Adrenal gland (tissue), 12 donors: ENCODE results near the gene SHLD1. TPM values are rescaled to one million over a fixed set of nuclear protein-coding genes. Genes with fewer than 3 reads are reported as not detected.
A peak's percentile ranks its signal among the peaks of the same experiment; 100 is the strongest.

ENCODE experiments used
- DNase-seq, 7 donors: peaks; one replicate each; pipeline ENCODE4 v3.0.0-alpha.2; 2019 to 2020
- H3K27ac ChIP-seq, 5 donors: fragments of 200-600 bp; sonication (generic) in 4 of 5; 1 replicate in 3 of 5; 2 replicates in 2 of 5; pipeline versions ENCODE4 v1.5.1 to v1.8.0; 2016 to 2020; ENCODE audit warnings: mild to moderate bottlenecking in 1 of 5
- H3K27me3 ChIP-seq: fragments of 200-600 bp; 2 replicates; pipeline ENCODE4 v1.8.0; 2021
- H3K36me3 ChIP-seq, 2 donors: fragments of 200-600 bp; replicated peaks in 1 of 2; 1 replicate in 1 of 2; 2 replicates in 1 of 2; pipeline versions ENCODE4 v1.5.1 to v1.8.0; 2018 to 2022
- H3K4me1 ChIP-seq, 2 donors: fragments of 200-600 bp; replicated peaks in 1 of 2; 1 replicate in 1 of 2; 2 replicates in 1 of 2; pipeline versions ENCODE4 v1.5.1 to v1.8.0; 2018 to 2021
- H3K4me3 ChIP-seq, 4 donors: fragments of 200-600 bp; sonication (generic) in 3 of 4; one replicate each; pipeline ENCODE4 v1.5.1; 2016 to 2018
- H3K9me3 ChIP-seq, 3 donors: fragments of 200-600 bp; sonication (generic) in 1 of 3; replicated peaks in 1 of 3; 1 replicate in 2 of 3; 2 replicates in 1 of 3; pipeline versions ENCODE4 v1.5.1 to v1.8.0; 2016 to 2021
- POLR2A ChIP-seq, 2 donors: fragments of 450-650 bp; IDR thresholded peaks; one replicate each; pipeline ENCODE4 v1.6.1; 2017; ENCODE audit warnings: antibody characterized with exemption in 2 of 2, mild to moderate bottlenecking in 2 of 2, moderate library complexity in 1 of 2
- WGBS, 4 donors: extraction: QIAGEN DNeasy Blood & Tissue Kit in 2 of 4; methylation state at CpG; one replicate each; pipeline versions ENCODE4 v1.1.5 to v1.1.7; 2013 to 2017; 5-methylcytosine and 5-hydroxymethylcytosine counted together
- intact Hi-C, 2 donors: fragments of 100-400 bp; cut with DNase I; formaldehyde crosslinking; loops; one replicate each; pipeline versions ENCODE4 v1.14.1 to v1.15.0; 2022 to 2023
- polyA plus RNA-seq, 3 donors: library from polyadenylated mRNA; stranded (reverse); fragments of 200-250 nt in 2 of 3; fragments of 350-450 nt in 1 of 3; fragmentation: Illumina TruSeq in 1 of 3; extraction: RNeasy Lipid Tissue Mini Kit (QIAGEN cat#74804) in 1 of 3; gene quantifications; one replicate each; pipeline ENCODE4 v1.2.3, GENCODE V29; 2013 to 2014
- total RNA-seq, 9 donors: library from RNA; depleted of rRNA in 4 of 9; stranded (reverse); fragments of >200 nt in 4 of 9; fragments of 120-200 nt in 1 of 9; fragmentation: NEBNext Ultra II Directional in 1 of 9; extraction: Animal tissue kit (Norgen Biotek cat#: 25700) in 1 of 9; gene quantifications; one replicate each; pipeline versions ENCODE4 v1.1.0 to v1.2.4, GENCODE V29; 2013 to 2023
- TF ChIP-seq, protein P1 (sequence below), 6 experiments: fragments of 450-650 bp in 4 of 6; fragments of 200-600 bp in 2 of 6; sonication (generic) in 1 of 6; IDR thresholded peaks; 1 replicate in 5 of 6; 2 replicates in 1 of 6; pipeline versions ENCODE4 v1.5.1 to v1.8.0; 2016 to 2021; ENCODE audit warnings: antibody characterized with exemption in 6 of 6, mild to moderate bottlenecking in 2 of 6, moderate library complexity in 1 of 6
- donor health status: healthy with polysubstance abuse.
- donor health status: Bipolar disorder and iron deficiency.
- donor health status: DM: yes; HTN: yes; CAD: no.
- donor health status: DM: no; HTN: no; CAD: no.
- donor health status: DM: no; HTN: no; CAD: no.
- donor health status: DM: yes; HTN: yes; CAD: no.

SHLD1 gene
- total and polyA plus RNA-seq, 12 donors, result 3.6 to 18.0 (median 13.0) TPM

DNA sequence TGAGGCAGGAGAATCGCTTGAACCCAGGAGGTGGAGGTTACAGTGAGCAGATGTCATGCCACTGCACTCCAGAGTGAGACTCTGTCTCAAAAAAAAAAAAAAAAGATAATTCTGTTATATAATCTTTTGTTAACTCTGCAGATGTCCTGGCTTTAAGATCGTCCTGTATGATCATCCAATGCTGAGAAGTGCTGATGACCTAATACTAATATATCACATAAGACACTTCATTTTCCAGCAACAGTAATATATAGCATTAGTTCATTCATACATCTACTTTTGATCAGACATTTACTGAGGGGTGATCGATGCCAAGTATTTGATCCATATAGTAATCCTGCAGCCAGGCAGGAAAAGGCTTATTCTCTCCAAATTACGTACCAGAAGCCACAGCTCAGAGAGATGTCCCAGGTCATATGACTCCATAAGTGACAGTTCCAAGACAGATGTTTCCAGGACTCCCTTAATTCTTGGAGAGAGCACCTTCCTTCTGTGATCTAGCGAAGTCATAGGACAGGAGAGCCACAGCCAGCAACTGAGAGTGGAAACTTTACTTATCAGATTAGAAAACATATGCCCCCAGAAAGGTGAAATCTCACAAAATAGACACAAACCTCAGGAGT, 60.7 kb downstream of the SHLD1 start:
- Histone ChIP-seq H3K4me1 (no peaks in the 10 kb centered on the region), H3K27me3 (no peaks in the 10 kb centered on the region), H3K27ac (no peak overlapping the region), H3K36me3 (no peaks in the 10 kb centered on the region), H3K9me3 (no peaks in the 10 kb centered on the region), H3K4me3 (no peak overlapping the region)
- 87 to 91% (median 89%) methylated on average over 5 of the region's 5 CpGs for WGBS, 4 donors
- TF ChIP-seq, protein P1, sequence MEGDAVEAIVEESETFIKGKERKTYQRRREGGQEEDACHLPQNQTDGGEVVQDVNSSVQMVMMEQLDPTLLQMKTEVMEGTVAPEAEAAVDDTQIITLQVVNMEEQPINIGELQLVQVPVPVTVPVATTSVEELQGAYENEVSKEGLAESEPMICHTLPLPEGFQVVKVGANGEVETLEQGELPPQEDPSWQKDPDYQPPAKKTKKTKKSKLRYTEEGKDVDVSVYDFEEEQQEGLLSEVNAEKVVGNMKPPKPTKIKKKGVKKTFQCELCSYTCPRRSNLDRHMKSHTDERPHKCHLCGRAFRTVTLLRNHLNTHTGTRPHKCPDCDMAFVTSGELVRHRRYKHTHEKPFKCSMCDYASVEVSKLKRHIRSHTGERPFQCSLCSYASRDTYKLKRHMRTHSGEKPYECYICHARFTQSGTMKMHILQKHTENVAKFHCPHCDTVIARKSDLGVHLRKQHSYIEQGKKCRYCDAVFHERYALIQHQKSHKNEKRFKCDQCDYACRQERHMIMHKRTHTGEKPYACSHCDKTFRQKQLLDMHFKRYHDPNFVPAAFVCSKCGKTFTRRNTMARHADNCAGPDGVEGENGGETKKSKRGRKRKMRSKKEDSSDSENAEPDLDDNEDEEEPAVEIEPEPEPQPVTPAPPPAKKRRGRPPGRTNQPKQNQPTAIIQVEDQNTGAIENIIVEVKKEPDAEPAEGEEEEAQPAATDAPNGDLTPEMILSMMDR (IDR thresholded peaks at IDR 0.05), result no peak
- TF ChIP-seq POLR2A (IDR thresholded peaks at IDR 0.05), result no peak
- intact Hi-C loops, result no loop called here
- DNase-seq, result peak in 1 of 7 donors; percentile 8

DNA sequence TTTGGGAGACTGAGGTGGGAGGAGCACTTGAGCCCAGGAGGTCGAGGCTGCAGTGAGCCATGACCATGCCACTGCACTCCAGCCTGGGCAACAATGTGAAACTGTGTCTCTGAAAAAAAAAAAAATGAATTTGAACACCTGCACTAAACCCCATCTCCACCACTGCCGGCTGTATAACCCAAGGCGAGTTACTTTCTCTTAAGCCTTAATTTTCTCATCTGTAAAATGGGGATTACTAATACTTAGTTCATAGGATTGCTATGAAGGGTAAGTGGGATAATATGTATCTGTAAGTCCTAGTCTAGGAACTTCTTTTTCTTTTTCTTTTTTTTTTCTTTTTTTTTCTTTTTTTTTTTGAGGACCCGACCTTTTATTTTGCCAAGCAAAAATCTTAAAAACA, 61.5 kb downstream of the SHLD1 start:
- no peak overlapping the region for H3K4me3 ChIP-seq
- no peaks in the 10 kb centered on the region for H3K4me1 ChIP-seq
- H3K27ac ChIP-seq, result no peak overlapping the region
- H3K36me3 ChIP-seq, result no peaks in the 10 kb centered on the region
- H3K27me3 ChIP-seq, result no peaks in the 10 kb centered on the region
- intact Hi-C loops, result no loop called here
- WGBS, 4 donors, result 94 to 99% (median 97%) methylated on average over 4 of the region's 4 CpGs
- no peaks in the 10 kb centered on the region for H3K9me3 ChIP-seq
- TF ChIP-seq, protein P1 (IDR thresholded peaks at IDR 0.05), result no peak
- TF ChIP-seq POLR2A (IDR thresholded peaks at IDR 0.05), result no peak
- no peak for DNase-seq

DNA sequence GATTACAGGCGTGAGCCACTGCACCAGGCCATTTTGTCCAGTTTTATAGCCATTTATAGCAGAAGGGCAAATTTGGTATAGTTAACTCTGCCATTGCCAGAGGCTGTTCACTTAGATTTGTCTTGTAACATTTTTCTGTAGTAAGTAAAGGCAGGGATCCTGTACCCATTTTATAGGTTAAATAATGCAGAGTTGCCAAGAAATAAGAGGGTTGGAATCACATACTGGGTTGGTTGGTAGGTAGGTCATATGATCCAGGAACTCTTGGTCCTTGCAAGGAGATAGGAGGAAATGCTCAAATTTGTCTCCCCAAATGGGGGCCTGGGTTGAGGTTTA, 68.1 kb downstream of the SHLD1 start:
- WGBS, 4 donors, result 89 to 100% (median 93%) methylated on average over 1 of the region's 1 CpG
- H3K4me1 ChIP-seq, result peaks cover 31 to 34% of the 10 kb centered on the region in 2 donors
- intact Hi-C loops, result no loop called here

DNA sequence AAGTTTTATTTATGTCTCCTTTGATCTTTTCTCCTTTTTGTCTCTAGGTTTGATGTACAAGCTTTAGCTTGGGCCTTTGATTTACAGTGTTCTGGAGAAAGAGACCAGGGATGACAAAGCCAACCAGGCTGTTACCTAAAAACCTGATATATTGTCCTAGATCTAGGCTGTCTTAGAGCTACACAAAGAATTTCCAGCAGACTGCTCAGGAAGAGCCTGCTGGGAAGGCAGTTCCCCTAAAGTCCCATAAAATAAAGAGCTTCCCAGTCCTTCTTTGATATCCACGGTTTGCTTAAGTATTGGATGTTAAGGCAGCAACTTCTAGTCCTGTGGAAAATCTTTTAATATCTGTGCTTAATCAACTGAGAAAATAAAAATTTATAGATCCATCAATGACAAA, 70.5 kb downstream of the SHLD1 start:
- TF ChIP-seq, protein P1 (IDR thresholded peaks at IDR 0.05), result no peak
- TF ChIP-seq POLR2A (IDR thresholded peaks at IDR 0.05), result no peak
- Histone ChIP-seq H3K9me3 (no peaks in the 10 kb centered on the region), H3K36me3 (no peaks in the 10 kb centered on the region), H3K4me3 (no peak overlapping the region), H3K27ac (peak overlapping the region; percentile 52 to 91 (median 84)), H3K27me3 (no peaks in the 10 kb centered on the region), H3K4me1 (peaks cover 35 to 39% of the 10 kb centered on the region in 2 donors)
- peak in 1 of 7 donors; percentile 11 for DNase-seq
- intact Hi-C loops, result no loop called here
- 50 to 80% (median 59%) methylated on average over 1 of the region's 1 CpG for WGBS, 4 donors

More for the DNA sequence above, 68.1 kb downstream of the SHLD1 start:
- no peaks in the 10 kb centered on the region for H3K36me3 ChIP-seq
- H3K27me3 ChIP-seq, result no peaks in the 10 kb centered on the region
- no peak for DNase-seq
- no peaks in the 10 kb centered on the region for H3K9me3 ChIP-seq
- no peak overlapping the region for H3K4me3 ChIP-seq
- H3K27ac ChIP-seq, result peak overlapping the region in 1 of 5 donors; percentile 17
- no peak for TF ChIP-seq POLR2A (IDR thresholded peaks at IDR 0.05)
- TF ChIP-seq, protein P1 (IDR thresholded peaks at IDR 0.05), result no peak
